Measurements from ENCODE around the gene SH3RF1.
"Not testable (repeated sequence)": the region's sequence is repeated elsewhere in the genome, so short reads cannot be mapped to it uniquely, and the experiment has no call there.

Gene SH3RF1

GRCh38 chr4:169222761-169223160 lies 48.0 kb downstream of the SH3RF1 start:
- DNase-seq: no peak

DNA sequence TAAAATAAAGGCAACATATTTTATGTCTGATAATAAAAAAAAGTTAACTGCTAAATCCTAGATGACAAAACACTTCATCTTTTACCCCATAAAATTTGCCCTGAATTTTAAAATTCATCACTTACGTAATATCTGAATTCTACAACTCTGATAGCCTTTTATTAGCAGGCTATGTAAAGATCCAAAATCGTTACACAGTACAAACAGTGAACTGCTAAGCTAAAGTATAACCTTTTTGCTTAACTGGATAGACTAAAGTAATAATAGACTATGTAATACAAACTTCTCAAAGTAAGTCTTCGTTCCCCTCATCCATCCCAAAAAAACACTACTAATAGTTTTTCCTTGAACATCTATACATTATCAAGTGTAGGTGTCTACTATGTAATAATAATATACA lies 49.1 kb downstream of the SH3RF1 start:
- DNase-seq: no peak

- no peak for DNase-seq
Observed at GRCh38 chr4:169220854-169221411, 49.8 kb downstream of the SH3RF1 start.

DNA sequence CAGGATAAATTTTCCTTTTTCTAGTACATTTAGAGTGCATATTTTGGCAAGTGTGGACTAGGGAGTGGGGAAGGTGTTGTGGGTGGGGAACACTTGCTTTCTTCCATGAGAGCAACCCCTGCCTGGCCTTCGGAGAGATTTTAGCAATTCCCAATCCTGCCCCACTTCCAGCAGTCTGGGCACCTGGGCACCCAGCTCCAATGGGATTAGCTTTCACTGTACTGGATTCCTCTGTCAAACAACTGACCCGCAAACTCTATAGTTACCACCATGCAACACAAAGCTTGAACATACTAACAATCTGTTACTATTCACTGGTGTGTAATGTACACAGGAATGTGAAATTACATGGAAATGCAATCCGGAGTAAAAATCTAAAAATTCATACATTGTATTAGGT lies 50.3 kb downstream of the SH3RF1 start:
- no peak for DNase-seq

GRCh38 chr4:169219440-169219839 lies 51.3 kb downstream of the SH3RF1 start:
- DNase-seq: no peak

- DNase-seq: no peak
Observed at GRCh38 chr4:169215656-169216055, 55.1 kb downstream of the SH3RF1 start.

- DNase-seq: no peak
Observed at GRCh38 chr4:169212981-169213380, 57.8 kb downstream of the SH3RF1 start.

DNA sequence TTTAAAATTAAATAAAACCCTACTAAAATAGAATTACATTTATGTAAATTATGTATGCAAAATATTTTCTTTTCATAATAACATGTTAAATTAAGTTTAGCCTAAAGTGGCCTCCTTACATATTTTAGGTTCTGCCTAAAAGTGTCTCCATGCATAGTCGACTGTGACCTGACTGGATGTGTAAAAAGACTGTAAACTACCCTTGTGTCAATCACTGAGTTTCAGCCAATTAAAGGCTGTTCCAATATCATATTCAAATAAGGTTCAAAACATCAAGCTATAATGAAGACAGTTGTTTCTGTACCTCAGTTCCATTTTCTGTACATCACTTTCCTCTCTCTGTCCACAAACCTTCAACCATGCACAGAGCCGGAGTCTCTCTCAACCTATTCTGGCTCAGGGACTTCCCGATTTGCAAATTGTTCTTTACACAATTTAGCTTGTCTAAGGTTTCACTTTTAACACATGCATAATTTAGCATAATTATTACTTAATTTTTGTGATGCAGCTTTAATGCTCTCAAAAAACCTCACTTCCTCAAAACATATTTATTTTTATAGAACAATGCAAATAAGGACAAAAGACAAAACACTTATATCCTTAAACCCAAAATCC lies 60.1 kb downstream of the SH3RF1 start:
- DNase-seq: no peak

DNA sequence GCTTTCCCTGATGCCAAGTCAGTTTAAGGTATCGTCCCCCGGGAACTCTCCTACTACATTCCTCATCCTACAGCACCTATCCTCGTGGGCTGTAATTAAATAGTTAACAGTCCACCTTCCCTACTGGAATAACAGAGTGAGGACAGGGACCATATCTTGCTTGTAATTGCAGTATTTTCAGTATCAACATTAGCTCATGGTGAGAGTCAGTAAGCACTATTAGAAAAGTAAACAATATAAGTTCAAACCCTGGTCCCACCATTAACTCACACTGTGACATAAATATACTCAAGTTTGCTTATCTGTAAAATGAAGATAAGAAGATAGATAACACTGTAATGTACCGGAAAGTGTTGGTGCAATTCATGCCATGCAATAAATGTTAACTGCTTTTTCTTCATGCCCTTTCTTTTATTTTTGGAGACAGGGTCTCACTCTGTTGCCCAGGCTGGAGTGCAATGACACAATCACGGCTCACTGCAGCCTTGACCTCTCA lies 61.3 kb downstream of the SH3RF1 start:
- DNase-seq: no peak

DNA sequence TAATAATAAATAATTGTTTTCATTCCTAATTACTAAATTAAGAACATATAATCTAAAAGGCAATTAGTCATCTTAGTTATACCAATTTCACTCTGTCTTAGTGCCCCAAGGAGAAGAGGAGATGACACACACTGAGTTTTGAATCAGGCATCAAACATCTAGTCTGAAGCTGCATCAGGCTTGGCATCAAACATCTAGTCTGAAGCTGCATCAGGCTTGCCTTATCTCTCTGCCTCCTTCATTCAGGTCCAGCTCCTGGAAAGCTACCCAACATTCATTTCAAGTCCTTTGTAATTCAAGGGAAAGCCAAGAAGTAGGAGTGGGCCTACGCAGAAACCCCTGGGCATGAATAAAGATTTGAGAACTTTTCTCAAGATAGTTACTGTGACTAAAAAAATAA lies 62.2 kb downstream of the SH3RF1 start:
- DNase-seq: no peak

- DNase-seq: no peak
Observed at GRCh38 chr4:169208090-169208455, 62.7 kb downstream of the SH3RF1 start.

DNA sequence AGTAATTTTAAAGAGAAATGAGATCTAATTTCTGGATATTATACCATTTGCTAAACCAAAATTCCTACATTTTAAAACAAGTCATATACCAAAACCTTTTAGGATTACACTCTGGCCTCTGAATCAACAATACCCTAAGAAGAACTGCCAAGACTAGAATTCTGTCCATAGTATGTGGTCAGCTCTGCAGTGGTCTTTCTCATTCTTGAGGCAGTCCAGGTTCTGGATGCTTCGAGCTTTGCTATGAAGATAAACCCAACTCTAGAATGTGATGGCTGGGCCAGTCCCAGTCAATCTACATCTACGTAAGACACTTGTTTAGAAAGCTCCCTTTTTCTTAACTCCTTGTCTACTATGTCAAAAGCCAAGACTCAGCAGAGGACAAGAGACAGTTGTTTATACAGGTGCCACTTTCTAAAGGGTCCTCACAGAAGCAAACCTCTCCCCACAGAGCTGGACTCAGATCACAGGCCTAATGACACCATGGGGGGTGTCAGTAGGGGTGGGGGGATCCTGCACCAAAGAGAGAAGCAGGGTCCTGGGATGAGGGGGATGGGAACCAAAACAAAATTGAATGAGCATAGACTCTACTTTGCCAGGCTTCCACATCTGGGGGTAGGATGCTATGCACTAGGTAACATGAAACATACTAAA lies 63.2 kb downstream of the SH3RF1 start:
- no peak for DNase-seq

- no peak for DNase-seq
Observed at GRCh38 chr4:169205744-169206080, 65.0 kb downstream of the SH3RF1 start.

- no peak for DNase-seq
Observed at GRCh38 chr4:169205075-169205743, 65.5 kb downstream of the SH3RF1 start.

- no peak for DNase-seq
Observed at GRCh38 chr4:169203891-169204290, 66.9 kb downstream of the SH3RF1 start.

DNA sequence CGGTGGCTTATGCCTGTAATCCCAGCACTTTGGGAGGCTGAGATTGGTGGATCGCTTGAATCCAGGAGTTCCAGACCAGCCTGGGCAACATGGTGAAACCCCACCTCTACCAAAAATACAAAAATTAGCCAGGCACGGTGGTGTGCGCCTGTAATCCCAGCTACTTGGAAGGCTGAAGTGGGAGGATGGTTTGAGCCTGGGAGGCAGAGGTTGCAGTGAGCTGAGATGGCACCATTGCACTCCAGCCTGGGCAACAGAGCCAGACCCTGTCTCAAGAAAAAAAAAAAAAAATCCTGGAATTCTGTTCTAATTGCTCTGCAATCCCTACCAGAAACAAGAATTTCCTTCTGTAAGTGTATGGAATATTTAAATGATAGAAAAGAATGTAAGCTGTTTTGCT lies 67.5 kb downstream of the SH3RF1 start:
- DNase-seq: not testable (repeated sequence)

GRCh38 chr4:169202878-169203277 lies 67.9 kb downstream of the SH3RF1 start:
- no peak for DNase-seq

- no peak for DNase-seq
Observed at GRCh38 chr4:169202145-169202699, 68.5 kb downstream of the SH3RF1 start.

- no peak for DNase-seq
Observed at GRCh38 chr4:169201222-169202144, 69.3 kb downstream of the SH3RF1 start.

DNA sequence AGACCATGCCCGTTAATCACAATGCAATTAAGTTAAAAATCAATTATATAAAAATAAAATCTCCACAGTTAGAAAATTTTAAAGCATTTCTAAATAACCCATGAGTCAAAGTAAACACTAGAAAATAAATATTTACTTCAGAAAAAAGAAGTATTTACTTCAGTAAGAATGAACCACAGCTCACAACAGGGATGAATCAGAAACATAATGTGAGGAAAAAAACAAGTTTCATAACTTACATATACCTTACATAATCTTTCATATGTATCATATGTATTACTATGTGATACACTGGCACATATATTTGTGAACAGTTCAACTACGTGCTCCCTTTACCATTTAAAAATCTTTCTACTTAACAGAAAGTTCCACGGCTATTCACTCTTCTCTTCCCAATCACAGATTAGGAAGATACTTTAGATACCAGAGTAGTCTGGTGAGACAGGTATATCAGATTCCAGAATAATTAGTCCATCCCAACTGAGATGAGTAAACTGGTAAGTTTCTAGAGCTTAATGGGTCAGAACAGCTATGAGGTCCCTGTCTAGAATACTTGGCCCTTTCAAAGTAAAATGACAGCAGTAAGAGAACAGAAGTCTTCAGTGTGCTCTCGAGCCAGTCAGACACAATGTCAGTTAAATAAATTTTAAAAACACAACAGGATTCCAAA lies 70.3 kb downstream of the SH3RF1 start:
- no peak for DNase-seq

DNA sequence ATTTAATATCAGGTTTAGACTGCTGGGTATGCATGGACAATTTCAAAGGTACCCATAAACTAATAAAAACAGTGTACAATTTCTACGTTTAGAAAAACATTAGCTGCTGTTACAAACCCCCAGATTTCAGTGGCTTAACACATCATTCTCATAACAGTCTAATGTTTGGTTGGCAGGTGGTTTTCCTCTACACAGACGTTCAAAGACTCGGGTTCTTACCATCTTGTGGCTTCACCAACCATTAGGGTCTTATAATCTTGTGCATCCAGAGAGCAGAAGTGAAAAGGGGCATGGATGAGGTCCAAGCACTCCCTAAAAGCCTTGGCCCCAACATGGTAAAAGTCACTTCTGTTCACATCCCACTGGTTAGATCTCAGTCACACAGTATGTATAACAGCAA lies 71.6 kb downstream of the SH3RF1 start:
- DNase-seq: no peak

DNA sequence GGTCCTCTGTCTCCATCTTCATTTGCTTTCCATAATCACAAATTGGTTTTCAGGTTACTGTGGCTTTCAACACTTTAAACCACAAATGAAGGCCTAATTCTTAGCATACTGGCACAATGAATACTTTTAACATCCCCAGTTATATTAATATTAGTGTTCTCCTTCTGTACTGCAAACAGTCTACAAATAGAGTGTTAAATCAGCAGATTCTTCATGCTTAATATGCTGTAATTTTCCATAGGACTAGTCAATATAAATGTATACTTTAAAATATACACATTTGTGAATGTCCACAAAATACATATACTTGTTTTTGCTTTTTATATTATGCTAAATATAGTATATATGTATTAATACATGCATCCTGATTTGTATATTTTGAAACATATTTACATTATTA lies 72.6 kb downstream of the SH3RF1 start:
- DNase-seq: no peak

Data from NK-92 treated with Interleukin-12 subunit alpha and Interleukin-12 subunit beta, amount 100 ng/mL, for 24 hours (cell line).